ENCODE data around the gene SPPL2B. TPM values are rescaled to one million over a fixed set of nuclear protein-coding genes. Genes with fewer than 3 reads are reported as not detected.

The SPPL2B gene, protein sequence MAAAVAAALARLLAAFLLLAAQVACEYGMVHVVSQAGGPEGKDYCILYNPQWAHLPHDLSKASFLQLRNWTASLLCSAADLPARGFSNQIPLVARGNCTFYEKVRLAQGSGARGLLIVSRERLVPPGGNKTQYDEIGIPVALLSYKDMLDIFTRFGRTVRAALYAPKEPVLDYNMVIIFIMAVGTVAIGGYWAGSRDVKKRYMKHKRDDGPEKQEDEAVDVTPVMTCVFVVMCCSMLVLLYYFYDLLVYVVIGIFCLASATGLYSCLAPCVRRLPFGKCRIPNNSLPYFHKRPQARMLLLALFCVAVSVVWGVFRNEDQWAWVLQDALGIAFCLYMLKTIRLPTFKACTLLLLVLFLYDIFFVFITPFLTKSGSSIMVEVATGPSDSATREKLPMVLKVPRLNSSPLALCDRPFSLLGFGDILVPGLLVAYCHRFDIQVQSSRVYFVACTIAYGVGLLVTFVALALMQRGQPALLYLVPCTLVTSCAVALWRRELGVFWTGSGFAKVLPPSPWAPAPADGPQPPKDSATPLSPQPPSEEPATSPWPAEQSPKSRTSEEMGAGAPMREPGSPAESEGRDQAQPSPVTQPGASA
- total RNA-seq: 22.7 and 26.3 TPM in 2 replicates

DNA sequence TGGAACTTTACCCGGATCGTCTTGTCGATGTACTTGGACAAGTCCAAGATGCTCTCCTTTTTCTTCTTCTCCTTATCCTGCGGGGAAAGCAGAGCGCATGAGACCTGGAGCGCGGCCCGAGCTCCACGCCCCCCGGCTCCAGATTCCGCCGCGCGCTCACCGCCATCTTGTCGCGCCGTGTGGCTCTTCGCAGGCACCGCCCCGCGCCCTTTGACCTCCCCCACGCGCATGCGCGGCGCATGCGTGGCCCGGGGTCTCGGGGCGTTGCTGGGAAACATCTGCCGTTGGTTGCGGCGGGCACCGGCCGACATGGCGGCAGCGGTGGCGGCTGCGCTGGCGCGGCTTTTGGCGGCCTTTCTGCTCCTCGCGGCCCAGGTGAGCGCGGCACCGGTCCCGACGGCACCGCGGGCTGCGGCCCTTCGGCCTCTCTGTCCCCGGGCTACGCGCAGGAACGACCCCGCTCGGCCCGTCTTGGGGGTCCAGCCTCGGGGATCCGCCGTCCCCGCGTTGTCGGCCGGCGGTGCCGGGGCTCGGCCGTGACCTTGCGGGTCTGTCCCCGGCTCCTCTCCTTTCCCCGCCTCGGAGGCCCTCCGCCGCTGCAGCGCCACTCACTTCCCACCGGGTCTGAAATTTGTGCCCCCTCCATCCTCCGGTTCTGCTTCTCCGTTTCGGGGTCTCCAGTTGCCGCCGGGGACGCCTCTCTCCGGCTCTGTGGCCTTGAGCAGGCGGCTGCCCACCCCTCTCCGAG is at the start of gene SPPL2B, which contains the start of gene LSM7:
SPPL2B (plus strand) TSS at position 284 of the 748 bp plus-strand sequence; CDS start at position 310, 26 bp downstream.
LSM7 (minus strand) TSS at position 186 of the 748 bp plus-strand sequence; CDS start at position 166, 20 bp downstream.

DNA sequence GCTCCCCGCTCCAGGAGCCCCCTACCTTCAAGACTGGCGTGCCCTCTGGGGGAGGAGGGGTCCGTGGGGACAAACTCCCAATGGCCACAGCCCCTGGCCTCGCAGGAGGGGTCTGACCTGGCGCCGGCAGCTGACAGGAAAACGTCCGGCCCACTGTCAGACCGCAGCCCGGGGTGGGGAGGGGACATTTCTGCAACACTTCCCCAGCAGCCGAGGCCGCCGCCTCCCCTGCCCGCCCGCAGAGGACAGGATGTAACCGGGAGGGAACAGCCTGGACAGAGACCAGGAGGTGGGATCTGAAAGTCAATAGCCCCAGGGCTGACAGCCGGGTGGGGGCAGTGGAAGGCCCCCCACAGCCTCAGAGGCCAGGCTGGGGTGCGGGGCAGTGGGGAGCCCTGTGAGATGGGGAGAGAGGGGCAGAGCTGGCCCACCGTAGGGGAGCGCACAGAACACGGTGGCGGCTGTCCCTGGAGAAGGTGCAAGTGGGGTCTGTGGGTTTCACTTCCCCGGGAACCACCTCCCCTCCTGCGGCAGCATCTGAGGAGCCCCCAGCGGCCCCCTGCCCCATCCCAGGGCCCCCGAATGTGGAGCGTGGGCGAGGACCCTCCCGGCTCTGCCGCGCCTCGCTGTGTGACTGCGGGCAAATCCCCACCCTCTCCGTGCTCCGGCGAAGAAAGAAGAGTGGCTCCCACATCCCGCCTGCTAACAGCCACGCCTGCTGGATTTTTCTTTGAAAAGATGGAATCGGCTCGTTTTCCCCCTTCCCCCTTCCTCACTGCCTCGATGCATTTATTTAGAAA is 46.2 kb upstream of the SPPL2B start, which contains the start of gene PEAK3:
PEAK3 (minus strand) TSS at position 114 of the 800 bp plus-strand sequence. CDS start 1,244 bp downstream, outside the sequence.

DNA sequence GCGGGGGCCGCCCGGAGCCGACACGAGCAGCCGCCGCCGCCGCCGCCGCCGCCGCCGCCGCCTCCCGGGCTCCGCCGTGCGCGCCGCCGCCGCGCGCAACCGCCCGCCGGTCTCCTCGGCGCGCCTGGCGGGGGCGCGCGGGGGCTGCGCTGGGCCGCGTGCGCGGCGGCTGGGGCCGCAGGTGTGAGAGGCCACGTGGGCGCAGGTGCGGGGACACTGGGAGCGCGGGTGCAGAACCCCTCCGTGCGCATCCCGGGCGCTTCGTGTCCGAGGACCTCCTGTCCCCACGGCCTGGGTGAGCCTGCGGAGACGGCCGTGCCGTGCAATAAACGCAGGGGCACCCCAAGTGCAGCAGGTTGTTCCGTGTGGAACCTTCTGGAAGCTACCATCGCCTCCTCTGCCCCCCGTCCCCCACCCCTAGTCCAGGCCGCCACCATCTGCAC is 20.3 kb upstream of the SPPL2B start, which contains the start of gene LINGO3:
LINGO3 (minus strand) TSS at position 41 of the 443 bp plus-strand sequence. CDS start 16,378 bp downstream, outside the sequence.

DNA sequence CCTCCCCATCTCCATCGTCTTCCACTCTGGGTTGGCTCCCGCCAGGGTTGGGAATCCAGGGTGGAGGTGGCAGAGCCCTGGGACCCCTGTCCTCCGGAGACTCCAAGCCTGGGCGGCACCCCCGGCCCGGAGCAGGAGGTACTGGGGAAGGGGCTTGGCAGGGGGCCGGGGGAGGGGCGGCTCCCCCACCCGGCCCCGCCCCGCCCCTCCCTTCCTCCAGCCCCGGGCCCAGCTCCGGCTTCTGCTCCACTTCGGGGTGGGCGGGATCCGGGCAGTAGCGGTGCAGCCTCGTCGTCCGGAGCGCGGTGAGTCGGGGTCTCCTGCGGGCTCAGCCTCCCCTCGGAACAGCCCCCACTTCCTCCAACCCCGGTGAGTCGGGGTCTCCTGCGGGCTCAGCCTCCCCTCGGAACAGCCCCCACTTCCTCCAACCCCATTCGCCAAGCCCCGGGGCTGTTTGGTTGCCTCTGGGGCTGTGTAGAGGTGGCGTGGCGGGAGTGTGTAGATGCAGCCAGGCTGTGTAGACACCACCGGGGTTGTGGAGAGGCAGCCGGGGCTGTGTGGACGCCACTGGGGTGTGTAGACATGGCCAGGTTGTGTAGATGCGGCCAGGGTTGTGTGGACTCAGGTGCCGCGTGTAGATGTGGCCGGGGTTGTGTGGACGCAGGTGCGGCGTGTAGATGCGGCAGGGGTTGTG is 31.7 kb downstream of the SPPL2B start, which contains the start of gene TMPRSS9:
TMPRSS9 (plus strand) TSS at position 274 of the 694 bp plus-strand sequence. CDS start 29,521 bp downstream, outside the sequence.

Other genes starting within 250 kb of the SPPL2B start
- 13.0 and 17.0 TPM in 2 replicates for gene MOB3A, start 232.4 kb upstream of the SPPL2B start, total RNA-seq
- under 0.01 TPM in 1 of 2 replicates, not detected in the other for gene IZUMO4, start 231.8 kb upstream of the SPPL2B start, total RNA-seq
- gene AP3D1, start 177.1 kb upstream of the SPPL2B start, total RNA-seq: 67.9 and 86.1 TPM in 2 replicates
- gene DOT1L, start 164.8 kb upstream of the SPPL2B start, total RNA-seq: 4.0 and 4.5 TPM in 2 replicates
- gene PLEKHJ1, start 92.4 kb upstream of the SPPL2B start, total RNA-seq: 59.8 and 63.5 TPM in 2 replicates
- 24.9 and 39.0 TPM in 2 replicates for gene SF3A2, start 91.9 kb upstream of the SPPL2B start, total RNA-seq
- gene AMH, start 79.4 kb upstream of the SPPL2B start, total RNA-seq: 0.76 and 0.97 TPM in 2 replicates
- gene JSRP1, start 72.3 kb upstream of the SPPL2B start, total RNA-seq: not detected in 2 replicates
- not detected in 2 replicates for gene PEAK3, start 46.5 kb upstream of the SPPL2B start, total RNA-seq
- not detected in 2 replicates for gene LINGO3, start 20.5 kb upstream of the SPPL2B start, total RNA-seq
- 163 and 319 TPM in 2 replicates for gene LSM7, start 98 bp upstream of the SPPL2B start, total RNA-seq
- not detected in 2 replicates for gene TMPRSS9, start 31.6 kb downstream of the SPPL2B start, total RNA-seq
- 44.2 and 55.5 TPM in 2 replicates for gene TIMM13, start 98.9 kb downstream of the SPPL2B start, total RNA-seq
- gene LMNB2, start 128.3 kb downstream of the SPPL2B start, total RNA-seq: 108 and 131 TPM in 2 replicates
- 27.3 and 32.2 TPM in 2 replicates for gene GADD45B, start 147.4 kb downstream of the SPPL2B start, total RNA-seq

Measured in epithelial cell of umbilical artery (primary cell).